Measurements from ENCODE around the gene RAB11FIP3.

RAB11FIP3 gene

GRCh38 chr16:507996-508395, 82.5 kb downstream of the RAB11FIP3 start:
- H3K27ac ChIP-seq, result peak overlapping the region; percentile 56
- TF ChIP-seq, protein P1, sequence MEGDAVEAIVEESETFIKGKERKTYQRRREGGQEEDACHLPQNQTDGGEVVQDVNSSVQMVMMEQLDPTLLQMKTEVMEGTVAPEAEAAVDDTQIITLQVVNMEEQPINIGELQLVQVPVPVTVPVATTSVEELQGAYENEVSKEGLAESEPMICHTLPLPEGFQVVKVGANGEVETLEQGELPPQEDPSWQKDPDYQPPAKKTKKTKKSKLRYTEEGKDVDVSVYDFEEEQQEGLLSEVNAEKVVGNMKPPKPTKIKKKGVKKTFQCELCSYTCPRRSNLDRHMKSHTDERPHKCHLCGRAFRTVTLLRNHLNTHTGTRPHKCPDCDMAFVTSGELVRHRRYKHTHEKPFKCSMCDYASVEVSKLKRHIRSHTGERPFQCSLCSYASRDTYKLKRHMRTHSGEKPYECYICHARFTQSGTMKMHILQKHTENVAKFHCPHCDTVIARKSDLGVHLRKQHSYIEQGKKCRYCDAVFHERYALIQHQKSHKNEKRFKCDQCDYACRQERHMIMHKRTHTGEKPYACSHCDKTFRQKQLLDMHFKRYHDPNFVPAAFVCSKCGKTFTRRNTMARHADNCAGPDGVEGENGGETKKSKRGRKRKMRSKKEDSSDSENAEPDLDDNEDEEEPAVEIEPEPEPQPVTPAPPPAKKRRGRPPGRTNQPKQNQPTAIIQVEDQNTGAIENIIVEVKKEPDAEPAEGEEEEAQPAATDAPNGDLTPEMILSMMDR (conservative IDR thresholded peaks at IDR 0.05), result no peak

DNA sequence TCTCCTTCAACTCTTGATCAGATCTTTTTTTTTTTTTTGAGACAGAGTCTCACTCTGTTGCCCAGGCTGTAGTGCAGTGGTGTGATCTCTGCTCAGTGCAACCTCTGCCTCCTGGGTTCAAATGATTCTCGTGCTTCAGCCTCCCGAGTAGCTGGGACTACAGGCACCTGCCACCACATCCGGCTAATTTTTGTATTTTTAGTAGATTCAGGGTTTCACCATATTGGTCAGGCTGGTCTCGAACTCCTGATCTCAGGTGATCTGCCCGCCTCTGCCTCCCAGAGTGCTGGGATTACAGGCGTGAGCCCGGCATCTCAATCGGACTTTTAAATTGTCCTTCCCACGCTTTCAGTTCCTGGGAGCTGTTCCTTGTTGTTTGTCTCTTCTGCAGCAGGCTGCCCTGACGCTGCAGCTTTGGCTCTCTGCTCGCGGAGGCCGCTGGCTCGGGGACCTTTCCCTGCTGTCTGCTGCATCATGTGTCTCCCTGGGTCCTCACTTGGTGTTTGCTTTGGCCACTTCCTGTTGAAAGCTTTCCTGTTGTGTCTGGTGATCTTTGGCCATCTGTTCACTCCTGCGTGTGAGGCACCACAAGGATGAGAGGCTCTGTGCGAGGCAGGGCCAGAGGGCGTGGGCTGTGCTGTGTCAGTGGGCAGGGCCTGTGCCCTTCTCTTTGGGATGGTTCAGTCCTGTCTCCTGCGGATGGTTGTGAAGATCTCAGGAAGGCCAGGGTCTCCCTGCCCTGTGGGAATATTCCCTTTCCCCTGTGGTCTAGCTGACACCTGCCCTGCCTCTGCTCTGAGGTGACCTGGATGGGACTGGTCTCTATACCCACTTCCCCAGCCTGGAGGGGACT, 83.7 kb downstream of the RAB11FIP3 start:
- H3K27ac ChIP-seq, result peak overlapping the region; percentile 56
- TF ChIP-seq, protein P1 (conservative IDR thresholded peaks at IDR 0.05), result no peak

- H3K27ac ChIP-seq, result no peak overlapping the region
- TF ChIP-seq, protein P1 (conservative IDR thresholded peaks at IDR 0.05), result no peak
These were observed 84.8 kb downstream of the RAB11FIP3 start for GRCh38 chr16:510066-510825.

DNA sequence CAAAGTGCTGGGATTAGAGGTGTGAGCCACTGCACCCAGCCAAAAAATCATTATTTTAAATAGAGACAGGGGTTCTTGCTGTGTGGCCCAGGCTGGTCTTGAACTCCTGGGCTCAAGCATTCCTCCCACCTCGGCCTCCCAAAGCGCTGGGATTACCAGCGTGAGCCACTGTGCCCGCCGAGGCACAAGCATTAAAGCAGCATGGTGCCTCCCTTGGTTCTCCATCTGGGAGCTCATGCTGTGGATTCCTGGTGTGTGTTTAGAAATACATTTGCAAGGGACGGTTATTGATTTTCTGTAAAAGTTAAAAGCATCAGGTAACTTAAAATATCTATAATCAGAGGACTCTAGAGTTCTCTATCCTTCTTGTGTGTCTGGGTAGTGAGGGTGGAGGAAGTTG, 87.4 kb downstream of the RAB11FIP3 start:
- TF ChIP-seq, protein P1 (conservative IDR thresholded peaks at IDR 0.05), result no peak
- H3K27ac ChIP-seq, result no peak overlapping the region

DNA sequence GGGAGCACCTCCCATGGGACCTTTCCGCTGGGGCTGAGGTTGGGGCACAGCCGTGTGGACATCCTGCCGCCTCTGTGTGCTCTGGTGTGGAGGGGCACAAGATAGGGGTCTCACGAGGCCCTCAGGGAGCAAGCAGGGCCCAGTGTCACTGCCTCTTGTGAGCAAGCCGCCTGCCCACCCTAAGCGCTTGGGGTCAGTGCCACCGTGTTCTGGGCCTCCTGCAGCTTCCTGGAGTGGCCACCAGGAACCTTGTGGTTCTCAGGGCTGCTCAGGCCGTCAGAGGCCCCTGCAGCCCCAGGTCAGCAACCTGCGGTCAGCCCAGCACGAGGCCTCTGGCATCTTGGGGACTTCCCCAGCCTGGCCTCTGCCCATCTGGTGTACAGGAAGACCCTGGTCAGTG, 88.5 kb downstream of the RAB11FIP3 start:
- H3K27ac ChIP-seq, result no peak overlapping the region
- TF ChIP-seq, protein P1 (conservative IDR thresholded peaks at IDR 0.05), result no peak

GRCh38 chr16:515175-515938, 89.9 kb downstream of the RAB11FIP3 start:
- H3K27ac ChIP-seq, result no peak overlapping the region
- TF ChIP-seq, protein P1 (conservative IDR thresholded peaks at IDR 0.05), result no peak

DNA sequence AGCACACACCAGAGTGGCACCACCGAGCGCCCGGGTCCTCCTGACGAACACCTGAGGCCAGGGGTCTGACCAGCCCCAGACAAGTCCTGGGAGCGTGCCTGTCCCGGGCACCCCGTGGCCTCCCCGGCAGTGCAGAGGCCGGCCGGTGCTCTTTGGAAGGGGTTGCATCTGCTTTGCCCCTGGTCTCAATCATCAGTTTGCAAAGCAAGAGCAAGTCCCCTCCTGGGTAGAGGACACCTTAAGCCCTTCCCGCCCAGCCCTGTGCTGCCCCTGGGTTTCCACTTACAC, 90.4 kb downstream of the RAB11FIP3 start:
- no peak overlapping the region for H3K27ac ChIP-seq
- TF ChIP-seq, protein P1 (conservative IDR thresholded peaks at IDR 0.05), result no peak

Data from VCaP (cell line).